Mucosa of rectum (tissue), 2 donors: ENCODE measurements around the gene HOXB5.

Experiments
- H3K27ac ChIP-seq, 2 donors: one replicate each; pipeline ENCODE4 v1.7.0; 2013; ENCODE audit warnings: inconsistent platforms in 2 of 2, low read depth in 2 of 2, low read length in 2 of 2
- H3K27me3 ChIP-seq, 2 donors: one replicate each; pipeline ENCODE4 v1.7.0; 2013; ENCODE audit warnings: low read length in 2 of 2; ENCODE audit not compliant: control insufficient read depth in 2 of 2, insufficient read depth in 2 of 2
- H3K36me3 ChIP-seq, 2 donors: one replicate each; pipeline ENCODE4 v1.7.0; 2013; ENCODE audit warnings: low read length in 2 of 2; ENCODE audit not compliant: control insufficient read depth in 2 of 2, insufficient read depth in 2 of 2
- H3K4me1 ChIP-seq, 2 donors: one replicate each; pipeline ENCODE4 v1.7.0; 2013; ENCODE audit warnings: low read length in 2 of 2, mild to moderate bottlenecking in 1 of 2; ENCODE audit not compliant: control insufficient read depth in 2 of 2, insufficient read depth in 2 of 2
- H3K4me3 ChIP-seq, 2 donors: one replicate each; pipeline ENCODE4 v1.7.0; 2013; ENCODE audit warnings: low read length in 2 of 2
- H3K9ac ChIP-seq, 2 donors: one replicate each; pipeline ENCODE4 v1.7.0; 2013; ENCODE audit warnings: low read length in 2 of 2, low read depth in 1 of 2, mild to moderate bottlenecking in 1 of 2
- H3K9me3 ChIP-seq, 2 donors: one replicate each; pipeline ENCODE4 v1.7.0; 2013; ENCODE audit warnings: low read length in 2 of 2; ENCODE audit not compliant: control insufficient read depth in 2 of 2
- donor health status: healthy.
- donor health status: Normal muscosa, but diverticular disease.

HOXB5 gene

DNA sequence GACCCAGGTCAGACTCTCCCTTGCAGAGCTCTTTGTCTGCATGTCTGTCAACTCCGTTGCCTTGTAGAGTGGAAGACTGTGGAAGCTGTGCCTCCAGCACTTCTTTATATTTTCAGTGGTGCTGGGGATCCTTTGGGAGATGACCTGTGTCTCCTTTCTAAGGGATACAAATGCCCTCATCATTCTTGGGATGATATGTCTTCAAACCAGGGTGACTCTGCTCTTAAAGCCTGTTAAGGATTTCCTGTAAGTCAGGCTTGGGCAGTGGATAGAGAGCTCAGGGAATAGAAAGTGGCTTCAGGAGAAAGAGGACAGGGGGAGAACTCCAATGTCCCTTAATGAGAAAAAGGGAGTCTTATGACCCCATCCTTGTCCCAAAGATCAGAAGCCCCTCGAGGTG, 5.1 kb downstream of the HOXB5 start:
- Histone ChIP-seq H3K9me3 (no peaks in the 10 kb centered on the region), H3K27me3 (no peaks in the 10 kb centered on the region), H3K4me3 (peak overlapping the region in 1 of 2 donors; percentile 53), H3K36me3 (peaks cover 0 to 7% of the 10 kb centered on the region in 2 donors), H3K9ac (peak overlapping the region; percentile 24 to 42), H3K4me1 (peaks cover 19 to 54% of the 10 kb centered on the region in 2 donors), H3K27ac (peak overlapping the region; percentile 75 to 87)

DNA sequence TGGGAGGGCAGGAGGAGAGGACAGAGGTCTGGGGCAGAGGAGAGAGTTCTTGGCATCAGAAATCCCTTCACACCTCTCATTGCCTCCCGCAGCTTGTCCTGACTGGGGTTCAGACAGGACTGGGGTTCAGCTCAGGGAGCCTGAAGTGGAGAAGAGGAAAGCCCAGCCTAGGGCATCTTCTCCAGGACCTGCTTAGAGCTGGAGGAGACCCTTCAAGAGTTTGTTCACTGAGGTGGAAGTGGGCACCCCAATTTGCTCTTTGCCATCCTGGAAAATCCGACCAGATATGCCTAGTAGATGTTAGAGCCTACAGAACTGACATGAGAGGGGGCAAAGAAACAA, 5.5 kb downstream of the HOXB5 start:
- no peaks in the 10 kb centered on the region for H3K27me3 ChIP-seq
- H3K27ac ChIP-seq = peak overlapping the region; percentile 75 to 87
- H3K9ac ChIP-seq = peak overlapping the region in 1 of 2 donors; percentile 24
- peak overlapping the region; percentile 24 to 53 for H3K4me3 ChIP-seq
- H3K9me3 ChIP-seq = no peaks in the 10 kb centered on the region
- peaks cover 0 to 8% of the 10 kb centered on the region in 2 donors for H3K36me3 ChIP-seq
- peaks cover 19 to 54% of the 10 kb centered on the region in 2 donors for H3K4me1 ChIP-seq

DNA sequence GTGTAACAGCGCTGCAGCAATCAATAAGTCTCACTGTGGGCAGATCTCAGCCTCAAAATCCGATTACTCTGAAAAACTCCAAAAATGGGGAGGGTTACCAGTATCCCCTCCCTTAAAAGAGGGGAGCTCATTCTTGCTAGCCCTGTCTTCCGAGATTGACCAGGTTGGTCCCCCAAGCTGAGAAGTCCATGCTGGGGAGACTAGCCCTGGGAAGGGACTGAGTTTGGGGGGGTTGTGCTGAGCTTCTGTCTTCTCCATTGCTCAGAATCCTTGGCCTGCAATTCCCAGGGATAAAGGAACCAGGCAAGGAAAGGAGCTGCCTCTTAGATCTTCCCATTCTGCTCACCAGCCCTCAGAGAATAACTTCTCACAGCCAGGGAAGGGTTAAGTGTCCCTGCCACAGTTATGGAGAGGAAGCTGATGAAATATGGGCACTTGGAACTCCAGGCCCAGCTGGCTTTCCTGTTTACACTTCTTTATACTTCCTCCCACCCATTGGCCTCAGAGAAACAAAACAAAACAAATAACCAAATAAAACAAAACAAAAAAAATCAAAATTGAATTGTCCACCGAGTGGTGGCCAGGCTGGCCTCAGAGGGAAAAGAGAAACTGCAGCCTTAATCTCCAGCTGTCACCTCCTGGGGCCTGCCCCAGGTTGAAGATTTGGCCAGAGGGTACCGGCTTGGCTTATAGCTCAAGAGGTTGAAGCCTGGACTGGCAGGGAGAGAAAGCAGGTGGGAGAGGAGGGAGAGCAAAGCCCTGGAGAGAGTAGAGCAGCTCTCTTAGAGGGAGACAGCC, 6.1 kb downstream of the HOXB5 start:
- H3K27me3 ChIP-seq = no peaks in the 10 kb centered on the region
- H3K9me3 ChIP-seq = no peaks in the 10 kb centered on the region
- peaks cover 0 to 6% of the 10 kb centered on the region in 2 donors for H3K36me3 ChIP-seq
- peak overlapping the region; percentile 85 to 87 for H3K27ac ChIP-seq
- H3K9ac ChIP-seq = peak overlapping the region; percentile 35 to 38
- H3K4me3 ChIP-seq = peak overlapping the region; percentile 46 to 83
- H3K4me1 ChIP-seq = peaks cover 25 to 57% of the 10 kb centered on the region in 2 donors

DNA sequence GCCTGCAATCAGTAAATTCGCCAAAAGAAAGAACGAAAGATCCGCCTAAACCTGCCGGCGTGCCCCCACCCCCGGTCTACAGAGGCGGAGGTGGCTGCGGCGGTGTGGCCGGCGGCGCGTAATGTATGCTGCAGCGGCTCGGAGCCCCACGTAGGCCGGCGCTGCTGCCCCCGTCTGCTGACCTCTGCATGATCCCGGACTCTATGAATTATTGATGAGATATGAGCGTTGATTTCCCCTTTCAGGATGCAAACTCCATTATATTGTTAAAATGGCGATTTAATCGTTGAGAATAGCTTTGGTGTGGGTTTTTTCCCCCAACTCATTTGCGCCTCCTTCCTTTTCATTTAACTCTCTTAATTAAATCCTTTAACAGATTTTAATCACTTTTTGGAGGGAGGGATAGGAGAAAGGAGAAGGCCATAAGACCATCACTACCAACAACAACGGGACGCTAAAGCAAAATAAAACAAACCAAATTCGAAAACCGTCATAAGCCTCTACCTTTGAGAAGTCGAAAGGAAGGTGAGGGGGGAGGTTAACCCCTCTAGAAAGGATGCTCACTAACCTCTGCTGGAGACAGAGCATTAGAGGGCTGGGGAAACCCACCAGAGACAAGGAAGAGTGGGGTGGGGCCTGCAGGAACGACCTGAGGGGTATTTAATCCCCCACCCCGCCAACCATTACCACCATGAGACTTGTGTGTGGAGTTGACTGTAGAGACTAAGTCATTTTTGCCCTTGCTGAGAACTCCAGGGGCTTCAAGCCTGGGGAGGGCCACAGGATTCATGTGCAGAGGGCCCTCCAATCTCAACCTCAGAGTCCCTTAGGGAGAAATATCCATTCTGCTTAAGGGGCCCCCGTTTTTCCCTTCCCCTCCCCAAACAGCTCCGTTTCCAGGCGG, 7.0 kb downstream of the HOXB5 start:
- peak overlapping the region; percentile 78 to 83 for H3K4me3 ChIP-seq
- H3K9ac ChIP-seq = peak overlapping the region; percentile 74 to 76
- H3K9me3 ChIP-seq = no peaks in the 10 kb centered on the region
- H3K36me3 ChIP-seq = peaks cover 0 to 5% of the 10 kb centered on the region in 2 donors
- peaks cover 31 to 57% of the 10 kb centered on the region in 2 donors for H3K4me1 ChIP-seq
- peak overlapping the region; percentile 85 to 87 for H3K27ac ChIP-seq
- H3K27me3 ChIP-seq = no peaks in the 10 kb centered on the region

DNA sequence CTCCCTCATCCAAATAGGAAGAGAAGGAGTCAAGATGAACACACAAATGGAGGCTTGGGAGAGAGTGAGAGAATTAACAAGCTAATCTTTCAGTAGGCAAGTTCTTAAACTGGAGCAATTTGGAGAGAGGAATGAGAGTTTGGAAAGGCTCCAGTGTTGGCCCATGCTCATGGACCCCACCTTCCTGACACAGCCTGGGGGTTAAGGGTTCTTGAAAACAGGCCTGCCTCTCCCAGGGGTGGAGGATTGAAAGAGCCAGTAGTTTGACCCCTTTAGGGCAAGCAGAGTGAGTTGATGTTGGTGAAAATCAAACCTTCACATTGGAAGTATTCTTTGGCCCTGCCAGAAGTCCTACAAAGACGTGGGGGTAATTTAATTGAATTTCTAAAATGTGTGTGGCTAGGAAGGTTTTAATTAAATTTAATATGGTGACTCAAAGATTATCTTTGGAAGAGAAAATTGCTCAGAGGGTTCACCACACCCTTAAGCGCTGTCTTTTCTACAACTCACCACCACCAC, 9.3 kb downstream of the HOXB5 start:
- peaks cover 34 to 56% of the 10 kb centered on the region in 2 donors for H3K4me1 ChIP-seq
- peaks cover 2 to 4% of the 10 kb centered on the region in 2 donors for H3K27me3 ChIP-seq
- H3K36me3 ChIP-seq = peaks cover 0 to 3% of the 10 kb centered on the region in 2 donors
- no peaks in the 10 kb centered on the region for H3K9me3 ChIP-seq
- H3K4me3 ChIP-seq = no peak overlapping the region
- peak overlapping the region in 1 of 2 donors; percentile 72 for H3K27ac ChIP-seq
- H3K9ac ChIP-seq = no peak overlapping the region

DNA sequence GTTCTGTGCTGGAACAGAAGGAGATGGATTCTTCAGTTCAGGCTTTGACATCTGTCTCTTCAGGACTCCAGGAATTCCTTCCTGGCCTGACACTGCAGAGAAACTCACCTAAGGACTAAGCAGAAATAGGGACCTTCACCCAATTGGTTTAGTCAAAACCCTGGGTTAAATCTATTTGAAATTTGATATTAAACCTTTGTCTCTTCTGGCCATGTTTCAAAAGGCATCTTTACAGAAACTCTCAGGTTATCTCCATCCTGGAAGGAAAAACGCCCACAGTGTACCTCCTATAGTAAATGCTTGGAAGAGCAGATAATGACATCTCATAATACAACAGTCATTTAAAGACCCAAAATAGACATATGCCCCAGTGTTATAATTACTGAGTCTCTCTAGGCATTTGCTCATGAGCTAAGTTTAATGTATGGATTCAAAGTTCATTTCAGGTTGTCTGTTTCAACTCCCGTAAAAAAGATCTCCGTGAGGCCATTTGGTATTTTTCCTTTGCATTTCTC, 9.8 kb downstream of the HOXB5 start:
- peaks cover 39 to 61% of the 10 kb centered on the region in 2 donors for H3K4me1 ChIP-seq
- H3K27me3 ChIP-seq = peaks cover 2 to 4% of the 10 kb centered on the region in 2 donors
- H3K27ac ChIP-seq = peak overlapping the region in 1 of 2 donors; percentile 38
- H3K9me3 ChIP-seq = no peaks in the 10 kb centered on the region
- H3K4me3 ChIP-seq = no peak overlapping the region
- H3K9ac ChIP-seq = no peak overlapping the region
- H3K36me3 ChIP-seq = peaks cover 0 to 3% of the 10 kb centered on the region in 2 donors

DNA sequence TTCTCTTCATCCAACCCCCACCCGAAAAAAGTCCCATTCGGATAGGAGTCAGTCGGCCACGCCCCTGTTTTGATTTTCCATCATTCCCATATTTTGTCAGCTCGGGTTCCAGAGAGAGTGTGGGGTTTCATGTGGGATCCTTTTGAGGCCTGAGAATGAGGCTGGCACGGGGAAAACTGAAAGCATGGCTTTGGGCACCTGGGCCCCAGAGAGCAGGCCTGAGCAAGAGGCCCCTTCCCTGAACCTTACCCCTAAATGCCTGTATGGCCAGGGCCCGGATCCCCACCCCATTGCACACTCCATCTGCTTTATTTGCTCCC, 10.9 kb downstream of the HOXB5 start:
- Histone ChIP-seq H3K4me3 (peak overlapping the region; percentile 55 to 69), H3K27me3 (peaks cover 2 to 4% of the 10 kb centered on the region in 2 donors), H3K36me3 (peaks cover 0 to 3% of the 10 kb centered on the region in 2 donors), H3K9ac (peak overlapping the region in 1 of 2 donors; percentile 27), H3K27ac (peak overlapping the region; percentile 75 to 83), H3K9me3 (no peaks in the 10 kb centered on the region), H3K4me1 (peaks cover 42 to 57% of the 10 kb centered on the region in 2 donors)

DNA sequence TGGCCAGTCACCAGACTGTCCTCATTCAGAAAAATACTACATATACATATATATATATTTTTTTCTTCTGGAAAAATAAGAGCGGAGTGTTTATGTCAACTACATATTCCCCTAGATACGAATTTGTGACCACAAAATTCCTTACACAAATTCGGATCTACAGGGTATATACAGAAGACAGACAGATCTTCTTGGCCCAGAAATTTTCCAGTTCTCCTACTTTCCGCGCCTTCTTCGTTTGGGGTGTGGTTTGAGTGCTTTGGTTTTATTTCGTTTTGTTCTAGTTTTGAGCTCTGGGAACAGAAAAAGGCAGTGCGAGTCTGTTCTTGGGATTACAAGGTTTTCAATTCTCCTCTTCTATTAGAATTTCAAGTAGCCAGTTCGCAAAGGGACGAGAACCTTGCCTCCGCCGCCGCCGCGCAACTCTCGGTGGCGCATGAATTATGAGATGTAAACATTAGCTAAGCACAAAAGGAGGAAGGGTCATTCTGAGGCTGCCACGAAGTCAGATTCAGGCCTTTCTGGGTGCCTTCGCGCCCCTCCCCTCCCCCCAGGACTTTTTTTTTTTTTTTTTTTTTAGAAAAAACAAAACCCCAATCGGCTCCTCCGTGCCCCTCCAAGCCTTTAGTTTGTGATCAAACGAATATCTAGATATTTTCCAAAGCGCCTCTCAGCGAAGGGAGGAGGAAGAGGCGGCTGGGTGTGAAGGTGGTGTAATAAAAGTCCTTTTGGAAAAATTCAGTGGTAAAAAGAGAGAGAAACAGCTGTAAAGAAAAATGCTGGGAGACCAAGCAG, 13.6 kb downstream of the HOXB5 start:
- Histone ChIP-seq H3K9ac (peak overlapping the region; percentile 41), H3K4me1 (peaks cover 48% of the 10 kb centered on the region in 2 donors), H3K36me3 (peaks cover 0 to 3% of the 10 kb centered on the region in 2 donors), H3K27ac (peak overlapping the region; percentile 75 to 83), H3K4me3 (peak overlapping the region; percentile 4 to 69), H3K27me3 (peaks cover 2 to 4% of the 10 kb centered on the region in 2 donors), H3K9me3 (no peaks in the 10 kb centered on the region)

DNA sequence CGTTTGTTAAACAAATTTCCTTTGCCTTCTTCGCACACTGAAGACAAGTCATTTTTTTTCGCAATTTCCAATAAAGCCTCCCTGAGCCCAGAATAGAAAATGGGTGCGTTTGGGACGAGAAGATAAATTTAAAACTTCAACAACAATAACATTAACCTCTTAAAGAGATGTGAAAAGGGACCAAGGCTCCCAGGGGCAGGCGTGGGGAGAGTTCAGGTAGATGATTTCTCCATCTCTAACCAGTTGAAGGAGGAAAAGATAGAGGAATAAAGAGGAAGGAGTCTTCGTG, 14.2 kb downstream of the HOXB5 start:
- Histone ChIP-seq H3K9ac (peak overlapping the region in 1 of 2 donors; percentile 17), H3K27ac (peak overlapping the region; percentile 59 to 83), H3K36me3 (peaks cover 0 to 3% of the 10 kb centered on the region in 2 donors), H3K9me3 (no peaks in the 10 kb centered on the region), H3K27me3 (peaks cover 2 to 4% of the 10 kb centered on the region in 2 donors), H3K4me3 (peak overlapping the region in 1 of 2 donors; percentile 75), H3K4me1 (peaks cover 44 to 48% of the 10 kb centered on the region in 2 donors)
